Measurements from ENCODE around the gene RASA4B.

GRCh38 chr7:102455596-102455995 lies 62.0 kb downstream of the RASA4B start:
- TF ChIP-seq POLR2A (IDR thresholded peaks at IDR 0.05; ENCODE audit: low read length) (no peak), GATA1 (IDR thresholded peaks at IDR 0.05; ENCODE audit: low read depth, low read length) (no peak)

Measured in erythroblast (primary cell).